Upper lobe of right lung (tissue), 1 donor: ENCODE measurements around the gene EMILIN2. TPM values are rescaled to one million over a fixed set of nuclear protein-coding genes. Genes with fewer than 3 reads are reported as not detected.
"Not testable (repeated sequence)": the region's sequence is repeated elsewhere in the genome, so short reads cannot be mapped to it uniquely, and the experiment has no call there.

ENCODE experiments used
- ATAC-seq: fragments of 200-7000 bp; cut with Tn5 transposase; one replicate; pipeline ENCODE4 v1.9.1; 2020; ENCODE audit warnings: mild to moderate bottlenecking, moderate library complexity
- DNase-seq: peaks from one replicate; pipeline ENCODE4 v3.0.0-alpha.2; 2020
- H3K27ac ChIP-seq: fragments of 200-600 bp; one replicate; pipeline ENCODE4 v1.8.0; 2022
- H3K27me3 ChIP-seq: fragments of 200-600 bp; one replicate; pipeline ENCODE4 v1.8.0; 2022; ENCODE audit warnings: mild to moderate bottlenecking
- H3K36me3 ChIP-seq: fragments of 200-600 bp; one replicate; pipeline ENCODE4 v1.8.0; 2022
- H3K4me1 ChIP-seq: fragments of 200-600 bp; one replicate; pipeline ENCODE4 v1.8.0; 2022
- H3K4me3 ChIP-seq: fragments of 200-600 bp; one replicate; pipeline ENCODE4 v1.8.0; 2022; ENCODE audit warnings: mild to moderate bottlenecking
- H3K9me3 ChIP-seq: fragments of 200-600 bp; one replicate; pipeline ENCODE4 v1.8.0; 2022
- CTCF ChIP-seq: fragments of 200-600 bp; IDR thresholded peaks from one replicate; pipeline ENCODE4 v1.8.0; 2022; ENCODE audit warnings: antibody characterized with exemption
- intact Hi-C: fragments of 100-400 bp; cut with DNase I; formaldehyde crosslinking; loops from one replicate; pipeline ENCODE4 v1.11.0; 2022
- long read RNA-seq: library from polyadenylated mRNA; unstranded; transcript quantifications from one replicate; pipeline ENCODE4 v2.0.0, GENCODE V29; 2021
- total RNA-seq: library from RNA; stranded (reverse); fragmentation: NEBNext Ultra II Directional; extraction: Animal tissue kit (Norgen Biotek cat#: 25700); gene quantifications from one replicate; pipeline ENCODE4 v1.2.1, GENCODE V29; 2021
- donor health status: DM: no; HTN: yes; CAD: no; lungs with severe emphysema.

Gene EMILIN2
- 35.2 TPM for total RNA-seq
- long read RNA-seq, full-length matches to known transcripts: 97 of 129 reads
- long read RNA-seq, partial matches to known transcripts: 18 of 129 reads
- long read RNA-seq, other reads (novel, unspliced or antisense): 14 of 129 reads

DNA sequence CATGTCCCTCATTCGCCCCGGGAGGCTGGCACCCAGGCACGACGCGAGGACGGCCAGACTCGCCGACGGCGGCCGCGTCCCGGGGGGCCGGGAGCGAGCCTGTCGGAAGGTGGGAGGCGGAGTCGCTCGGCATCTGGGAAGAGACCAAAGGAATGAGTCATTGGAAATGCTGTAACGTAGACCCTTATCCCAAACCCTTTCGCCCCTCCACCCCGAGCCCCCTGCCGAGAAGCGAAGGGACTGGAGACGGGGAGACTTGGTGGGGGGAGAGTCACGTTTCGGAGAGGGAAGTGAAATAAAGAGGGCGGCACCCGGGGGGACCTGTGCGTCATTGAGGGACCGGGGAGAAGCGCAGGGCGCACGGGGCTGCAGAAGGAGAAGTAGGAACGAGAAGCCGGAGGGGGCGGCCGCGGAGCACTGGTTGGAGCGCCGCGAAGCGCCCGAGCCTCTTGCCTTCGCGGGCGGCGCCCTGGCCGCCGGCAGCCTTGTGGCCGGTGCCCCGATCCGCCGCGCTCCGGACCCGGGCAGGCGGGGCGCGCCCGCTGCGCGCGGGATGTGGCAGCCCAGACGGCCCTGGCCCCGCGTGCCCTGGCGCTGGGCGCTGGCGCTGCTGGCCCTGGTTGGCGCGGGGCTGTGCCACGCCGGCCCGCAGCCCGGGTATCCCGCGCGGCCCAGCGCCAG lies at the start of gene EMILIN2:
TSS of gene EMILIN2 (plus strand) at position 371 of the 681 bp plus-strand sequence. CDS start at position 554, 183 bp downstream.
- Histone ChIP-seq H3K9me3 (no peaks in the 10 kb centered on the region), H3K4me3 (peak within 1 kb of the TSS; percentile 54), H3K27ac (peak within 1 kb of the TSS; percentile 65), H3K4me1 (peaks cover 11% of the 10 kb centered on the region), H3K36me3 (no peaks in the 10 kb centered on the region), H3K27me3 (peaks cover 19% of the 10 kb centered on the region)
- ATAC-seq: peak; percentile 80
- DNase-seq: peak; percentile 87
- no peak for TF ChIP-seq CTCF
- intact Hi-C loops: no loop called here

- Histone ChIP-seq H3K27ac (no peak overlapping the region), H3K4me3 (no peak overlapping the region), H3K27me3 (no peaks in the 10 kb centered on the region), H3K4me1 (no peaks in the 10 kb centered on the region), H3K36me3 (peaks cover 71% of the 10 kb centered on the region), H3K9me3 (no peaks in the 10 kb centered on the region)
- ATAC-seq (no peak), DNase-seq (no peak)
- intact Hi-C loops: no loop called here
- no peak for TF ChIP-seq CTCF
Observed at GRCh38 chr18:2797951-2798350, 48.9 kb upstream of the EMILIN2 start.

GRCh38 chr18:2799369-2799768 lies 47.4 kb upstream of the EMILIN2 start:
- H3K4me1 ChIP-seq: no peaks in the 10 kb centered on the region
- no peak overlapping the region for H3K4me3 ChIP-seq
- H3K27ac ChIP-seq: no peak overlapping the region
- DNase-seq: no peak
- no peaks in the 10 kb centered on the region for H3K9me3 ChIP-seq
- H3K27me3 ChIP-seq: no peaks in the 10 kb centered on the region
- no peak for ATAC-seq
- intact Hi-C loops: no loop called here
- no peak for TF ChIP-seq CTCF
- H3K36me3 ChIP-seq: peaks cover 71% of the 10 kb centered on the region

- ATAC-seq (no peak), DNase-seq (no peak)
- Histone ChIP-seq H3K9me3 (no peaks in the 10 kb centered on the region), H3K4me3 (no peak overlapping the region), H3K27ac (no peak overlapping the region), H3K36me3 (peaks cover 27% of the 10 kb centered on the region), H3K4me1 (no peaks in the 10 kb centered on the region), H3K27me3 (no peaks in the 10 kb centered on the region)
- no peak for TF ChIP-seq CTCF
- intact Hi-C loops: no loop called here
Observed at GRCh38 chr18:2805970-2806943, 40.5 kb upstream of the EMILIN2 start.

DNA sequence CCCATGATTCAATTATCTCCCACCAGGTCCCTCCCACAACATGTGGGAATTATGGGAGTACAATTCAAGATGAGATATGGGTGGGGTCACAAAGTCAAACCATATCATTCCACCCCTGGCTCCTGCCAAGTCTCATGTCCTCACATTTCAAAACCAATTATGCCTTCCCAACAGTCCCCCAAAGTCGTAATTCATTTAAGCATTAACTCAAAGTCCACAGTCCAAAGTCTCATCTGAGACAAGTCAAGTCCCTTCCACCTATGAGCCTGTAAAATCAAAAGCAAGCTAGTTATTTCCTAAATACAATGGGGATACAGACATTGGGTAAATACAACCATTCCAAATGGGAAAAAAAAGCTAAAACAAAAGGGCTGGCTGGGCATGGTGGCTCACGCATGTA lies 38.2 kb upstream of the EMILIN2 start:
- H3K27ac ChIP-seq, DNase-seq, H3K4me1 ChIP-seq, H3K9me3 ChIP-seq, H3K36me3 ChIP-seq, intact Hi-C loops, H3K4me3 ChIP-seq, H3K27me3 ChIP-seq, ATAC-seq: not testable (repeated sequence)

GRCh38 chr18:2809666-2810183 lies 37.1 kb upstream of the EMILIN2 start:
- H3K9me3 ChIP-seq, DNase-seq, H3K36me3 ChIP-seq, H3K27ac ChIP-seq, intact Hi-C loops, H3K4me3 ChIP-seq, ATAC-seq, H3K4me1 ChIP-seq, H3K27me3 ChIP-seq: not testable (repeated sequence)
